ENCODE results near the gene SIT1.

GRCh38 chr9:35688558-35689541, 38.1 kb upstream of the SIT1 start:
- no peak for TF ChIP-seq CTCF (IDR thresholded peaks at IDR 0.05)
- TF ChIP-seq POLR2A (IDR thresholded peaks at IDR 0.05), result no peak

Measured in right lobe of liver (tissue), 4 donors.